SU-DHL-6 (cell line): Measurements from ENCODE around the gene TTLL13.
A peak's percentile ranks its signal among the peaks of the same experiment; 100 is the strongest.
"Not testable (repeated sequence)": the region's sequence is repeated elsewhere in the genome, so short reads cannot be mapped to it uniquely, and the experiment has no call there.

Experiments used
- H2AFZ ChIP-seq: fragments of 200-600 bp; sonication (generic); 2 replicates; pipeline ENCODE4 v1.6.1; 2014; ENCODE audit warnings: low read depth, mild to moderate bottlenecking, moderate library complexity, mixed read lengths, antibody characterized with exemption, low read length; ENCODE audit not compliant: severe bottlenecking
- H3F3A ChIP-seq: fragments of 200-600 bp; shearing (Covaris generic); 2 replicates; pipeline ENCODE4 v1.6.0; 2016; ENCODE audit warnings: antibody characterized with exemption, mild to moderate bottlenecking; ENCODE audit not compliant: insufficient read depth
- H3K27ac ChIP-seq: fragments of 200-600 bp; sonication (generic); 2 replicates; pipeline ENCODE4 v1.5.1; 2016; ENCODE audit warnings: low read depth, mild to moderate bottlenecking, low read length, moderate library complexity, mixed read lengths
- H3K27me3 ChIP-seq: fragments of 200-600 bp; sonication (generic), shearing (Covaris generic); 2 replicates; pipeline ENCODE4 v1.6.0; 2014; ENCODE audit warnings: mild to moderate bottlenecking, low read length
- H3K36me3 ChIP-seq: fragments of 200-600 bp; sonication (generic); 2 replicates; pipeline ENCODE4 v1.6.1; 2014; ENCODE audit warnings: mild to moderate bottlenecking, low read length, mixed read lengths
- H3K4me2 ChIP-seq: fragments of 300-600, 200-600 bp; shearing (Covaris generic), sonication (generic); 2 replicates; pipeline ENCODE4 v1.6.0; 2014; ENCODE audit warnings: low read length, low read depth, mild to moderate bottlenecking; ENCODE audit not compliant: poor library complexity, severe bottlenecking
- H3K4me3 ChIP-seq: fragments of 200-600 bp; sonication (generic); 2 replicates; pipeline ENCODE4 v1.5.1; 2014; ENCODE audit warnings: antibody characterized with exemption, low read length, mild to moderate bottlenecking, mixed read lengths; ENCODE audit not compliant: insufficient read depth, poor library complexity, severe bottlenecking
- H3K79me2 ChIP-seq: fragments of 200-600 bp; sonication (generic); 2 replicates; pipeline ENCODE4 v1.6.1; 2014; ENCODE audit warnings: mild to moderate bottlenecking, low read length, moderate library complexity; ENCODE audit not compliant: insufficient read depth
- H3K9ac ChIP-seq: fragments of 200-600 bp; sonication (generic); 2 replicates; pipeline ENCODE4 v1.7.0; 2014; ENCODE audit warnings: mild to moderate bottlenecking, low read length
- H3K9me2 ChIP-seq: fragments of 200-600 bp; sonication (generic); replicated peaks from 2 replicates; pipeline ENCODE4 v1.6.1; 2014; ENCODE audit warnings: low read length; ENCODE audit not compliant: insufficient read depth
- H3K9me3 ChIP-seq: fragments of 200-600 bp; sonication (generic); 2 replicates; pipeline ENCODE4 v1.6.1; 2014; ENCODE audit warnings: low read length, mixed read lengths; ENCODE audit not compliant: insufficient read depth
- H4K20me1 ChIP-seq: fragments of 200-600 bp; sonication (generic); 2 replicates; pipeline ENCODE4 v1.6.1; 2014; ENCODE audit warnings: low read depth, mild to moderate bottlenecking, antibody characterized with exemption, low read length, moderate library complexity, mixed read lengths
- CTCF ChIP-seq: fragments of 200-600 bp; sonication (generic); IDR thresholded peaks from one replicate; pipeline ENCODE4 v1.5.1; 2017; ENCODE audit warnings: antibody characterized with exemption, mild to moderate bottlenecking, low read length, moderate library complexity; ENCODE audit not compliant: insufficient read depth, poor library complexity, severe bottlenecking
- EZH2phosphoT487 ChIP-seq: fragments of 200-600 bp; sonication (generic), shearing (Covaris generic); conservative IDR thresholded peaks from 2 replicates; pipeline ENCODE4 v1.6.1; 2018; ENCODE audit warnings: mild to moderate bottlenecking, antibody characterized with exemption, low read length, moderate library complexity, mixed read lengths

Gene TTLL13

GRCh38 chr15:90300988-90301706 lies 51.8 kb downstream of the TTLL13 start:
- Histone ChIP-seq H3K27ac (no peak overlapping the region), H3K4me2 (no peak overlapping the region)

GRCh38 chr15:90301707-90302300 lies 52.4 kb downstream of the TTLL13 start:
- Histone ChIP-seq H3F3A (0 out of 2 replicates have a peak, but pooled peaks cover 4% of the 10 kb centered on the region), H3K36me3 (no peaks in the 10 kb centered on the region), H3K79me2 (no peaks in the 10 kb centered on the region), H3K27ac (no peak overlapping the region), H3K27me3 (no peaks in the 10 kb centered on the region; the same call in 1 of the 2 replicates), H4K20me1 (no peaks in the 10 kb centered on the region), H2AFZ (no peak overlapping the region), H3K4me2 (no peak overlapping the region), H3K9me2 (no peaks in the 10 kb centered on the region), H3K9me3 (no peaks in the 10 kb centered on the region), H3K4me3 (no peak overlapping the region), H3K9ac (no peak overlapping the region)
- TF ChIP-seq CTCF (no peak), EZH2phosphoT487 (no peak)

More at GRCh38 chr15:90300988-90301706, 51.8 kb downstream of the TTLL13 start:
- Histone ChIP-seq H3K79me2 (no peaks in the 10 kb centered on the region), H3K27me3 (no peaks in the 10 kb centered on the region; the same call in 1 of the 2 replicates), H3K36me3 (no peaks in the 10 kb centered on the region), H2AFZ (peak overlapping the region; percentile 31), H3K9ac (no peak overlapping the region), H3K4me3 (no peak overlapping the region), H3K9me3 (no peaks in the 10 kb centered on the region), H3F3A (0 out of 2 replicates have a peak, but pooled peaks cover 4% of the 10 kb centered on the region), H4K20me1 (no peaks in the 10 kb centered on the region), H3K9me2 (no peaks in the 10 kb centered on the region)
- peak; percentile 98 for TF ChIP-seq CTCF
- no peak for TF ChIP-seq EZH2phosphoT487

GRCh38 chr15:90305355-90305754 lies 56.0 kb downstream of the TTLL13 start:
- not testable (repeated sequence) for H3K4me3 ChIP-seq, H3K27ac ChIP-seq, H3K4me2 ChIP-seq, H3K27me3 ChIP-seq, H2AFZ ChIP-seq, H3F3A ChIP-seq, H3K9ac ChIP-seq, H3K9me2 ChIP-seq, H3K36me3 ChIP-seq, H4K20me1 ChIP-seq, H3K9me3 ChIP-seq, H3K79me2 ChIP-seq

- H3K4me3 ChIP-seq = no peak overlapping the region
- H3K9me3 ChIP-seq = no peaks in the 10 kb centered on the region
- no peaks in the 10 kb centered on the region for H3K9me2 ChIP-seq
- no peaks in the 10 kb centered on the region for H4K20me1 ChIP-seq
- no peaks in the 10 kb centered on the region for H3K36me3 ChIP-seq
- no peaks in the 10 kb centered on the region for H3K27me3 ChIP-seq
- no peaks in the 10 kb centered on the region for H3F3A ChIP-seq
- TF ChIP-seq EZH2phosphoT487 (no peak), CTCF (no peak)
- H3K27ac ChIP-seq = no peak overlapping the region
- H3K4me2 ChIP-seq = no peak overlapping the region
- H3K79me2 ChIP-seq = no peaks in the 10 kb centered on the region
- no peak overlapping the region for H3K9ac ChIP-seq
- no peak overlapping the region for H2AFZ ChIP-seq
Observed at GRCh38 chr15:90305932-90306331, 56.6 kb downstream of the TTLL13 start.
